SK-N-SH treated with all-trans-retinoic acid at 6 μM for 48 hours (cell line): Measurements from ENCODE around the gene ABCC6.

Experiments used
- ATAC-seq: fragments of 200-7000 bp; cut with Tn5 transposase; 3 replicates; pipeline ENCODE4 v1.9.1; 2020; ENCODE audit warnings: mild to moderate bottlenecking, moderate library complexity
- ARNTL ChIP-seq: fragments of 450-650 bp; formaldehyde crosslinking; IDR thresholded peaks from 2 replicates; pipeline ENCODE4 v1.5.0; 2020; ENCODE audit warnings: low read depth, mild to moderate bottlenecking, moderate library complexity, borderline replicate concordance
- BACH2 ChIP-seq: fragments of 250-450 bp; sonication (Bioruptor Pico); IDR thresholded peaks from 2 replicates; pipeline ENCODE4 v1.9.0; 2021; ENCODE audit warnings: mild to moderate bottlenecking, borderline replicate concordance
- GLIS3 ChIP-seq: fragments of 250-450 bp; sonication (Bioruptor Pico); IDR thresholded peaks from 2 replicates; pipeline ENCODE4 v1.5.0; 2020; ENCODE audit warnings: mild to moderate bottlenecking, moderate library complexity
- OSR1 ChIP-seq: fragments of 250-450 bp; sonication (Bioruptor Pico); IDR thresholded peaks from 2 replicates; pipeline ENCODE4 v1.8.0; 2022; ENCODE audit warnings: moderate library complexity, mild to moderate bottlenecking, inconsistent platforms
- POU6F1 ChIP-seq: fragments of 250-450 bp; sonication (Bioruptor Pico); IDR thresholded peaks from 2 replicates; pipeline ENCODE4 v1.8.0; 2021; ENCODE audit warnings: low read depth, mild to moderate bottlenecking, moderate library complexity, borderline replicate concordance
- RARB ChIP-seq: fragments of 250-450 bp; sonication (Bioruptor Pico); IDR thresholded peaks from 2 replicates; pipeline ENCODE4 v1.8.0; 2021; ENCODE audit warnings: mild to moderate bottlenecking, moderate library complexity
- SNAI2 ChIP-seq: fragments of 250-450 bp; sonication (Bioruptor Pico); IDR thresholded peaks from 2 replicates; pipeline ENCODE4 v1.5.0; 2020; ENCODE audit warnings: mild to moderate bottlenecking, moderate library complexity
- TCF4 ChIP-seq: fragments of 250-450 bp; sonication (Bioruptor Pico); IDR thresholded peaks from 2 replicates; pipeline ENCODE4 v1.8.0; 2021; ENCODE audit warnings: mild to moderate bottlenecking, moderate library complexity, borderline replicate concordance
- TOX ChIP-seq: fragments of 250-450 bp; sonication (Bioruptor Pico); IDR thresholded peaks from 2 replicates; pipeline ENCODE4 v1.8.0; 2021; ENCODE audit warnings: mild to moderate bottlenecking, moderate library complexity, borderline replicate concordance
- ZC3H10 ChIP-seq: fragments of 250-450 bp; sonication (Bioruptor Pico); IDR thresholded peaks from 2 replicates; pipeline ENCODE4 v1.5.1; 2021; ENCODE audit warnings: mild to moderate bottlenecking, moderate library complexity
- ZFP3 ChIP-seq: fragments of 250-450 bp; sonication (Bioruptor Pico); IDR thresholded peaks from 2 replicates; pipeline ENCODE4 v1.5.0; 2020; ENCODE audit warnings: mild to moderate bottlenecking, moderate library complexity
- ZFP30 ChIP-seq: fragments of 450-650 bp; formaldehyde crosslinking; IDR thresholded peaks from 2 replicates; pipeline ENCODE4 v1.5.0; 2022; ENCODE audit warnings: mild to moderate bottlenecking, moderate library complexity
- ZNF8 ChIP-seq: fragments of 450-650 bp; formaldehyde crosslinking; IDR thresholded peaks from 2 replicates; pipeline ENCODE4 v1.5.0; 2020; ENCODE audit warnings: mild to moderate bottlenecking, moderate library complexity
- TF ChIP-seq, protein P1 (sequence below): fragments of 250-450 bp; sonication (Bioruptor Pico); IDR thresholded peaks from 2 replicates; pipeline ENCODE4 v1.5.0; 2020; ENCODE audit warnings: mild to moderate bottlenecking, moderate library complexity
- TF ChIP-seq, protein P2 (sequence below): fragments of 250-450 bp; sonication (Bioruptor Pico); IDR thresholded peaks from 2 replicates; pipeline ENCODE4 v1.5.1; 2021; ENCODE audit warnings: mild to moderate bottlenecking, moderate library complexity
- TF ChIP-seq, protein P3 (sequence below): fragments of 250-450 bp; sonication (Bioruptor Pico); IDR thresholded peaks from 2 replicates; pipeline ENCODE4 v1.8.0; 2020; ENCODE audit warnings: mild to moderate bottlenecking, moderate library complexity, borderline replicate concordance

ABCC6 gene

GRCh38 chr16:16186820-16187219, 36.5 kb downstream of the ABCC6 start:
- no peak for TF ChIP-seq OSR1 (CRISPR knock-in tag)
- TF ChIP-seq SNAI2 (CRISPR knock-in tag), result no peak
- no peak for TF ChIP-seq TOX (CRISPR knock-in tag)
- no peak for TF ChIP-seq RARB (CRISPR knock-in tag)
- TF ChIP-seq, protein P1, sequence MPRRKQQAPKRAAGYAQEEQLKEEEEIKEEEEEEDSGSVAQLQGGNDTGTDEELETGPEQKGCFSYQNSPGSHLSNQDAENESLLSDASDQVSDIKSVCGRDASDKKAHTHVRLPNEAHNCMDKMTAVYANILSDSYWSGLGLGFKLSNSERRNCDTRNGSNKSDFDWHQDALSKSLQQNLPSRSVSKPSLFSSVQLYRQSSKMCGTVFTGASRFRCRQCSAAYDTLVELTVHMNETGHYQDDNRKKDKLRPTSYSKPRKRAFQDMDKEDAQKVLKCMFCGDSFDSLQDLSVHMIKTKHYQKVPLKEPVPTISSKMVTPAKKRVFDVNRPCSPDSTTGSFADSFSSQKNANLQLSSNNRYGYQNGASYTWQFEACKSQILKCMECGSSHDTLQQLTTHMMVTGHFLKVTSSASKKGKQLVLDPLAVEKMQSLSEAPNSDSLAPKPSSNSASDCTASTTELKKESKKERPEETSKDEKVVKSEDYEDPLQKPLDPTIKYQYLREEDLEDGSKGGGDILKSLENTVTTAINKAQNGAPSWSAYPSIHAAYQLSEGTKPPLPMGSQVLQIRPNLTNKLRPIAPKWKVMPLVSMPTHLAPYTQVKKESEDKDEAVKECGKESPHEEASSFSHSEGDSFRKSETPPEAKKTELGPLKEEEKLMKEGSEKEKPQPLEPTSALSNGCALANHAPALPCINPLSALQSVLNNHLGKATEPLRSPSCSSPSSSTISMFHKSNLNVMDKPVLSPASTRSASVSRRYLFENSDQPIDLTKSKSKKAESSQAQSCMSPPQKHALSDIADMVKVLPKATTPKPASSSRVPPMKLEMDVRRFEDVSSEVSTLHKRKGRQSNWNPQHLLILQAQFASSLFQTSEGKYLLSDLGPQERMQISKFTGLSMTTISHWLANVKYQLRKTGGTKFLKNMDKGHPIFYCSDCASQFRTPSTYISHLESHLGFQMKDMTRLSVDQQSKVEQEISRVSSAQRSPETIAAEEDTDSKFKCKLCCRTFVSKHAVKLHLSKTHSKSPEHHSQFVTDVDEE (CRISPR knock-in tag), result no peak
- TF ChIP-seq POU6F1 (CRISPR knock-in tag), result no peak
- TF ChIP-seq, protein P2, sequence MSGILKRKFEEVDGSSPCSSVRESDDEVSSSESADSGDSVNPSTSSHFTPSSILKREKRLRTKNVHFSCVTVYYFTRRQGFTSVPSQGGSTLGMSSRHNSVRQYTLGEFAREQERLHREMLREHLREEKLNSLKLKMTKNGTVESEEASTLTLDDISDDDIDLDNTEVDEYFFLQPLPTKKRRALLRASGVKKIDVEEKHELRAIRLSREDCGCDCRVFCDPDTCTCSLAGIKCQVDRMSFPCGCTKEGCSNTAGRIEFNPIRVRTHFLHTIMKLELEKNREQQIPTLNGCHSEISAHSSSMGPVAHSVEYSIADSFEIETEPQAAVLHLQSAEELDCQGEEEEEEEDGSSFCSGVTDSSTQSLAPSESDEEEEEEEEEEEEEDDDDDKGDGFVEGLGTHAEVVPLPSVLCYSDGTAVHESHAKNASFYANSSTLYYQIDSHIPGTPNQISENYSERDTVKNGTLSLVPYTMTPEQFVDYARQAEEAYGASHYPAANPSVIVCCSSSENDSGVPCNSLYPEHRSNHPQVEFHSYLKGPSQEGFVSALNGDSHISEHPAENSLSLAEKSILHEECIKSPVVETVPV (CRISPR knock-in tag), result no peak
- TF ChIP-seq ZFP30 (CRISPR knock-in tag), result no peak
- no peak for TF ChIP-seq BACH2
- no peak for TF ChIP-seq ZNF8
- no peak for ATAC-seq

- ATAC-seq, result no peak
- TF ChIP-seq TCF4 (CRISPR knock-in tag), result no peak
- TF ChIP-seq, protein P3, sequence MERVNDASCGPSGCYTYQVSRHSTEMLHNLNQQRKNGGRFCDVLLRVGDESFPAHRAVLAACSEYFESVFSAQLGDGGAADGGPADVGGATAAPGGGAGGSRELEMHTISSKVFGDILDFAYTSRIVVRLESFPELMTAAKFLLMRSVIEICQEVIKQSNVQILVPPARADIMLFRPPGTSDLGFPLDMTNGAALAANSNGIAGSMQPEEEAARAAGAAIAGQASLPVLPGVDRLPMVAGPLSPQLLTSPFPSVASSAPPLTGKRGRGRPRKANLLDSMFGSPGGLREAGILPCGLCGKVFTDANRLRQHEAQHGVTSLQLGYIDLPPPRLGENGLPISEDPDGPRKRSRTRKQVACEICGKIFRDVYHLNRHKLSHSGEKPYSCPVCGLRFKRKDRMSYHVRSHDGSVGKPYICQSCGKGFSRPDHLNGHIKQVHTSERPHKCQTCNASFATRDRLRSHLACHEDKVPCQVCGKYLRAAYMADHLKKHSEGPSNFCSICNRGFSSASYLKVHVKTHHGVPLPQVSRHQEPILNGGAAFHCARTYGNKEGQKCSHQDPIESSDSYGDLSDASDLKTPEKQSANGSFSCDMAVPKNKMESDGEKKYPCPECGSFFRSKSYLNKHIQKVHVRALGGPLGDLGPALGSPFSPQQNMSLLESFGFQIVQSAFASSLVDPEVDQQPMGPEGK, result no peak
- no peak for TF ChIP-seq BACH2
- no peak for TF ChIP-seq ARNTL (CRISPR knock-in tag)
- no peak for TF ChIP-seq OSR1 (CRISPR knock-in tag)
- no peak for TF ChIP-seq GLIS3 (CRISPR knock-in tag)
- TF ChIP-seq SNAI2 (CRISPR knock-in tag), result no peak
- no peak for TF ChIP-seq ZNF8
- TF ChIP-seq, protein P2 (CRISPR knock-in tag), result no peak
- TF ChIP-seq ZFP30 (CRISPR knock-in tag), result no peak
- no peak for TF ChIP-seq RARB (CRISPR knock-in tag)
- TF ChIP-seq ZFP3 (CRISPR knock-in tag), result no peak
Observed at GRCh38 chr16:16185095-16185494, 38.2 kb downstream of the ABCC6 start.

DNA sequence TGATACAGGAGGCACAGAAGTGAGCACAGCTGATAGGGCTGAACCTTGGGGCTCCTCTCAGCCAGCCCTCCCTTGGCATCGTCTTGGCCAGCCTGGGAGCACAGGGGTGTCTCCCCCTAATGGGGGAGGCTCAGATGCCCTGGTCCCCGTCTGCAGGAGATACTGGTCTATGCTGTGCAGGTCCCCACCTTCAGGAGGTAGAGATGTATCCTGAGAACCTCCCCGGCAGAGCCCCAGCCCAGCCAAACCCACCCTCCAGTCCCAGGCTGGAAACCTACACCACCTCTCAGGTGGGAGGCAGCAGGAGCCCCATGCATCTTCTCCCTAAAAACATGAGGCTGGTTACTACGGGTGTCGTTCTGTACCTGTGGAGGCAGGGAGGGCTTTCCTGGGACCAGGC, 38.7 kb downstream of the ABCC6 start:
- ATAC-seq, result no peak
- TF ChIP-seq POU6F1 (CRISPR knock-in tag) (no peak), OSR1 (CRISPR knock-in tag) (no peak), TCF4 (CRISPR knock-in tag) (no peak), ZFP30 (CRISPR knock-in tag) (no peak), ZC3H10 (no peak), ARNTL (CRISPR knock-in tag) (no peak), RARB (CRISPR knock-in tag) (no peak)
- TF ChIP-seq, protein P2 (CRISPR knock-in tag), result no peak
- TF ChIP-seq, protein P3, result no peak
